Measurements from ENCODE around the gene PLPP4. TPM values are rescaled to one million over a fixed set of nuclear protein-coding genes. Genes with fewer than 3 reads are reported as not detected.

PLPP4 gene
- total RNA-seq, 1 experiment from 2014 or later: 10.7 TPM

- Histone ChIP-seq H3F3A (ENCODE audit: low read length, unreplicated experiment) (no peaks in the 10 kb centered on the region), H3K9me3 (ENCODE audit: low read length) (no peaks in the 10 kb centered on the region), H3K4me2 (ENCODE audit: low read length) (peak overlapping the region; percentile 84), H4K20me1 (ENCODE audit: low read length) (no peaks in the 10 kb centered on the region), H3K27ac (ENCODE audit: low read length) (no peak overlapping the region), H3K9ac (ENCODE audit: low read length) (peak overlapping the region; percentile 27; the same call in 1 of the 2 replicates), H3K4me3 (ENCODE audit: low read length) (peak overlapping the region; percentile 75), H2AFZ (ENCODE audit: low read length) (peak overlapping the region; percentile 79), H3K79me2 (ENCODE audit: low read length) (no peaks in the 10 kb centered on the region), H3K36me3 (ENCODE audit: low read depth, low read length) (no peaks in the 10 kb centered on the region), H3K27me3 (ENCODE audit: low read length) (no peaks in the 10 kb centered on the region), H3K9me2 (replicated peaks; ENCODE audit: low read length) (no peaks in the 10 kb centered on the region), H3K4me1 (ENCODE audit: insufficient read depth, low read length) (peaks cover 31% of the 10 kb centered on the region)
- ChIA-PET CTCF (no interaction called here), POLR2A (ENCODE audit: unreplicated experiment) (no interaction called here)
- no peak; the same call in 1 of the 2 replicates for ATAC-seq
- no peak for DNase-seq
- no TSS peak for BruUV-seq (replicated peaks)
- TF ChIP-seq EZH2phosphoT487 (IDR thresholded peaks at IDR 0.05; ENCODE audit: borderline replicate concordance, low read length) (no peak), CTCF (conservative IDR thresholded peaks at IDR 0.05; ENCODE audit: low read depth, low read length) (no peak), EZH2 (IDR thresholded peaks at IDR 0.05; ENCODE audit: low read length, unreplicated experiment) (no peak)
- intact Hi-C loops (cut with micrococcal nuclease): no loop called here
Measured at GRCh38 chr10:120456143-120456625, 843 bp upstream of the PLPP4 start.

GRCh38 chr10:120457431-120458172 is 575 bp downstream of the PLPP4 start:
- TF ChIP-seq CTCF (conservative IDR thresholded peaks at IDR 0.05; ENCODE audit: low read depth, low read length) (no peak), EZH2phosphoT487 (IDR thresholded peaks at IDR 0.05; ENCODE audit: borderline replicate concordance, low read length) (no peak), EZH2 (IDR thresholded peaks at IDR 0.05; ENCODE audit: low read length, unreplicated experiment) (no peak)
- POLR2A ChIA-PET (ENCODE audit: unreplicated experiment): interaction anchor here (0.6 kb wide), 1 partner anchor 529 kb away, joined by 4 read pairs; no protein-coding TSS in a partner anchor
- Histone ChIP-seq H3K27ac (ENCODE audit: low read length) (no peak overlapping the region), H3K79me2 (ENCODE audit: low read length) (no peaks in the 10 kb centered on the region), H3F3A (ENCODE audit: low read length, unreplicated experiment) (no peaks in the 10 kb centered on the region), H2AFZ (ENCODE audit: low read length) (peak overlapping the region; percentile 50; the same call in 1 of the 2 replicates), H3K4me2 (ENCODE audit: low read length) (peak overlapping the region; percentile 84), H3K9ac (ENCODE audit: low read length) (no peak overlapping the region; the same call in 1 of the 2 replicates), H3K9me3 (ENCODE audit: low read length) (no peaks in the 10 kb centered on the region), H3K4me3 (ENCODE audit: low read length) (peak overlapping the region; percentile 75), H4K20me1 (ENCODE audit: low read length) (no peaks in the 10 kb centered on the region), H3K36me3 (ENCODE audit: low read depth, low read length) (no peaks in the 10 kb centered on the region), H3K4me1 (ENCODE audit: insufficient read depth, low read length) (peaks cover 37% of the 10 kb centered on the region), H3K9me2 (replicated peaks; ENCODE audit: low read length) (no peaks in the 10 kb centered on the region), H3K27me3 (ENCODE audit: low read length) (no peaks in the 10 kb centered on the region)
- no peak for ATAC-seq
- no peak for DNase-seq
- intact Hi-C loops (cut with micrococcal nuclease): loop anchor here (1.0 kb wide), 1 partner anchor 35 kb away; no protein-coding TSS in a partner anchor
- no TSS peak for BruUV-seq (replicated peaks)
- CTCF ChIA-PET: no interaction called here

- DNase-seq: no peak
- H3K9me2 ChIP-seq (replicated peaks; ENCODE audit: low read length): no peaks in the 10 kb centered on the region
- no peak overlapping the region for H3K4me2 ChIP-seq (ENCODE audit: low read length)
- POLR2A ChIA-PET (ENCODE audit: unreplicated experiment): no interaction called here
- H3K4me3 ChIP-seq (ENCODE audit: low read length): no peak overlapping the region
- CTCF ChIA-PET: no interaction called here
- no peak overlapping the region for H3K9ac ChIP-seq (ENCODE audit: low read length)
- no peaks in the 10 kb centered on the region for H3K79me2 ChIP-seq (ENCODE audit: low read length)
- no peaks in the 10 kb centered on the region for H4K20me1 ChIP-seq (ENCODE audit: low read length)
- intact Hi-C loops (cut with micrococcal nuclease): no loop called here
- no peak for TF ChIP-seq CTCF (conservative IDR thresholded peaks at IDR 0.05; ENCODE audit: low read depth, low read length)
- no peak for TF ChIP-seq EZH2phosphoT487 (IDR thresholded peaks at IDR 0.05; ENCODE audit: borderline replicate concordance, low read length)
- TF ChIP-seq EZH2 (IDR thresholded peaks at IDR 0.05; ENCODE audit: low read length, unreplicated experiment): no peak
- H3K4me1 ChIP-seq (ENCODE audit: insufficient read depth, low read length): peaks cover 37% of the 10 kb centered on the region
- H3K9me3 ChIP-seq (ENCODE audit: low read length): no peaks in the 10 kb centered on the region
- no peaks in the 10 kb centered on the region for H3F3A ChIP-seq (ENCODE audit: low read length, unreplicated experiment)
- BruUV-seq (replicated peaks): no TSS peak
- no peak overlapping the region for H2AFZ ChIP-seq (ENCODE audit: low read length)
- H3K27me3 ChIP-seq (ENCODE audit: low read length): no peaks in the 10 kb centered on the region
- no peak overlapping the region for H3K27ac ChIP-seq (ENCODE audit: low read length)
- ATAC-seq: no peak
- no peaks in the 10 kb centered on the region for H3K36me3 ChIP-seq (ENCODE audit: low read depth, low read length)
Measured at GRCh38 chr10:120458432-120458831, 1.4 kb downstream of the PLPP4 start.

Measured in PC-3 (cell line).